HG02588 (cell line): Measurements from ENCODE around the gene SRPRB.
"Not testable (repeated sequence)": the region's sequence is repeated elsewhere in the genome, so short reads cannot be mapped to it uniquely, and the experiment has no call there.

Experiments used
- ATAC-seq: cut with Tn5 transposase; IDR thresholded peaks from one replicate; pipeline ENCODE4 v1.9.1; 2021; ENCODE audit warnings: mild to moderate bottlenecking, moderate library complexity; ENCODE audit not compliant: unreplicated experiment

SRPRB gene

GRCh38 chr3:133777807-133778568, 27.6 kb upstream of the SRPRB start:
- no peak for ATAC-seq

GRCh38 chr3:133779626-133780203, 25.9 kb upstream of the SRPRB start:
- ATAC-seq: no peak

GRCh38 chr3:133780756-133781155, 24.9 kb upstream of the SRPRB start:
- ATAC-seq: not testable (repeated sequence)

DNA sequence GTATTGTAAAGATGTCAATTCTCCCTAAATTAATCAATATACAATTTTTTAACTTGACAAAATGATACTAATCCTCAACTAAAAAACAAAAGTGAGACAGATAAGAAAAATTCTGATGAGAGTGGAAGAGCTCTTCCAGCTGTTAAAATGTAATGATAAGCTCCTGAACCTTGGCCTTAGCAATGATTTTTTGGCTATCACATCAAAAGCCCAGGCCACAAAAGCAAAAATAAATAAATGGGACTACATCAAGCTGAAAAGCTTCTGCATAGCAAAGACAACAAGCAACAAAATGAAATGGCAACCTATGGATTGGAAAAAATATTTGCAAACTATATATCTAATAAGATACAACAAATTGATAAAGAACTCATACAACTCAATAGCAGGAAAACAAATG, 24.0 kb upstream of the SRPRB start:
- ATAC-seq: no peak

- no peak for ATAC-seq
Observed at GRCh38 chr3:133782454-133782853, 23.2 kb upstream of the SRPRB start.

- ATAC-seq: no peak
Observed at GRCh38 chr3:133783762-133784161, 21.9 kb upstream of the SRPRB start.

GRCh38 chr3:133788024-133788423, 17.6 kb upstream of the SRPRB start:
- no peak for ATAC-seq

DNA sequence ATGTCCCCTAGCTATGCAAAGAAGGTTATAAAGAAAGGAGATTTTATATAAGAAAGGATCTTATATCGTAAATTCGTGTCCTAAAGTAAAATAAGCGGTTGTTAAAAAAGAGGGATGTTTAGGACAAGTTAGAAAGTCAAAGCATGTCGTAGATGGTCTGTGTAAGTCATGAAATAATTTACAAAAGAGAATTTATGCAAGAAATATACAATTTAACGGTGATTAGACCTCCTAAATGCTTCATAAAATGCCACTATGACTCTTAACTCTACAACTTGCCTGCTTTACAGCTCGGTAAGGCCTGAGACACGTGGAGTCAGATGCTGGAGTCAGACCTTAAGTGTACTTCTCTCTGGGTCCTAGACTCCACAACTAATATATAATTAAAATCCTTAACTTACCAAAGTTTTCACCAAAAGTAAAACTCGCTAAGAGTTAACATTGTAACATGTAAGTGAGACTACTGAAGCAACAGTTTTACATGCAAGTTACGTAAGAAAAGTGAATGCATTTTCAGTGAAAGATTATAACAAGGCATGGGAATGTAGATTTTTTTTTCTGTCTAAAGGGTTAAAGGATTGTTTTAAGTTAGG, 13.3 kb upstream of the SRPRB start:
- no peak for ATAC-seq

DNA sequence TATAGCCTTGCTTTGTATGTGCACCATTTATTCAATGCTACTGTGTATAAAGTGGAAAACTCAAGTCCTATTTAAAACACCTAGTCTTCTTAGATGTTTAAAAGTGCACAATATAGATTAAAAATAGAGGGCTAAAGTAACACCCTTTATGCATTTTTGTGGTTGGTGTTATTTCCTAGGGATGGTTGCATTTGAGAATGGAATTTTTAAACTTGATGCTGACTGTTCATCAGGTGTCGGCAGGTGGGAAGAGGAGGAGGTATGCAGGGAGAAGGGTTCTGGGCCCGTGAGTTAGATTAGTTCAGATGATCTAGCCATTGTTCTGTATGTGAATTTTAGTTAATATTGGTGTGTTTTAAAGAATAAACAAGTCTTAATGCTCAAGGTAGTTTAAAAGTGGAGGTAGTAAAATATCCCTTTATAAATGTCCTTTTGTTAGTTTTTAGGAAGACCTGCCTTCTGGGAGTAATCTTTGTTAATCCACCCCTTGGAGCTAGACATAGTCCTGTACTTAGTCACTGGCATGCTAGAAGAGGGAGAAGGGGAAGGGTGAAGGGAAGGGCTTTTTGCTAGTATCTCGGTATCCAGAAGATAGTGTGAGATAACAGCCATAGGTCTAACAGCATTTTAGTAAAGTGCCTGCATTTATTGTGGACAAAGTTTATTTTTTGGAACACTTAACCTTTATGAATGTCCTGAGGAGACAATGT, 8.1 kb upstream of the SRPRB start:
- no peak for ATAC-seq

DNA sequence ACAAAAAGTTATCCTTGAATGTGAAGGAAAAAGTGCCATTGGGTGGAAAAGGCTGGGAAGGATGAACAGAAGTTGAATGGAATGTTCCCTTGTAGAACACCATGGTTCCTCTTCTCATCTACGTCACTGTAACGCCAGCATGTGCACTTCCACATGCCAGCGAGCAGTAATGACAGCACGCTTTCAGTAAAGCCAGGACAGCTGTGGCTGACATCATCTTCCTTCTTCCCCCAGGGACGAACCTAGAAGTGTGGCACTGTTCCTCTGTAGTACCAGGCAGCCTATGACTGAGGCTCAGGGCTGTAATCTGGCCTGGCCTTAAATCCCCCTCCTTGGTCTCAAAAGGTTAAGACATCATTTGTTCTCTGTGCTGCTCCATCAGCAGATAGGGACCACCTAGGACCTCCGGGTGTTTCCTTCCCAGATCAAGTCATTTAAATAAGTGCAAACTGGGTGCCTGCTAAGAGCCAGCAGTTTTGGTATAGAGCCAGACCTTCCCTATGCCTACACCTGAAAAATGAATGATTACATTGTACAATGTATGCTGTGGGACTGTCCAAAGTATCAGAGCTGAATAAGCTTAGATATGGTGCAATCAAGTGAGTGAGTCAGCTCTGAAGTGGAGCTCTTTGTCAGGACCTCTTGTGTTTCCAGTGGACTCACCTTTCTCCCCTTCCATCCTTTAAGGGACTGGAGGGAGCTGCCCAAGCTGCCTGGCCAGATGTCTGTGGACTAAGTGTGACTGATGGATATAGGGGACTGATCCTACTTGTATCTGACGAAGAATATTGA, 5.6 kb upstream of the SRPRB start:
- no peak for ATAC-seq

- no peak for ATAC-seq
Observed at GRCh38 chr3:133803469-133803868, 2.1 kb upstream of the SRPRB start.

DNA sequence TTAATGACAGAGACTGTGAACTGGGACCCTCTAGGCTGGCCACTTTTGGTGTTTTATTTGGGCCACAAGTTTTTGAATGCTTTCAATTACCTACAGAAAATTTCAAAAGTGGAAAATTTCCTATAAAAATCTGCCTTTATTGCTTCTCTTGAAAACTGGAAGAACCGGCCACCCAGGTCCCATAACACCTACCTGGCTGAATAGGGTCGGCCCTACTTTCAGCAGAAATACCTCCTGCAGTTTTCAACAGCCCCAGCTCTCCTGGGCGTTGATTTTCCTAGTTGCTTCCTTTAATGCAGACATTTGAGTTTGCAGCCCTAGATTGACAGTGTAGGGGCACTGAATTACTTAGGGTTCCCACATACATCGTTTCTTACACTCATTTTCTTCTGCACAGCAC, 719 bp upstream of the SRPRB start:
- no peak for ATAC-seq

- no peak for ATAC-seq
Observed at GRCh38 chr3:133805384-133805701, 272 bp upstream of the SRPRB start.

GRCh38 chr3:133812872-133813271, 7.3 kb downstream of the SRPRB start:
- no peak for ATAC-seq

DNA sequence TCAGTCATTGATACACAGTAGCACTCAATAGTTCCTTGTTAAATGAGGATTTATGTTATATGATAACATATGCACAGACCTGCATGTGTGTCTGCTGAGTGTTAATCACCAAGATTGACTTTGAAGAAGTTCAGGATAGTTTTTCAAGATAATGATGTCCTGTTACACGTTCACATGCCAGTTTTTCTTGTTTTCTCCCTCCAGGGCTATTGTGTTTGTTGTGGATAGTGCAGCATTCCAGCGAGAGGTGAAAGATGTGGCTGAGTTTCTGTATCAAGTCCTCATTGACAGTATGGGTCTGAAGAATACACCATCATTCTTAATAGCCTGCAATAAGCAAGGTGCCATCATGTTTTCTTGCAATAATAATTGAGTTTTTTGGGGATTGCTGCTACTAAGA, 9.8 kb downstream of the SRPRB start:
- no peak for ATAC-seq

- ATAC-seq: no peak
Observed at GRCh38 chr3:133820129-133820528, 14.5 kb downstream of the SRPRB start.

- no peak for ATAC-seq
Observed at GRCh38 chr3:133820889-133821675, 15.5 kb downstream of the SRPRB start.

DNA sequence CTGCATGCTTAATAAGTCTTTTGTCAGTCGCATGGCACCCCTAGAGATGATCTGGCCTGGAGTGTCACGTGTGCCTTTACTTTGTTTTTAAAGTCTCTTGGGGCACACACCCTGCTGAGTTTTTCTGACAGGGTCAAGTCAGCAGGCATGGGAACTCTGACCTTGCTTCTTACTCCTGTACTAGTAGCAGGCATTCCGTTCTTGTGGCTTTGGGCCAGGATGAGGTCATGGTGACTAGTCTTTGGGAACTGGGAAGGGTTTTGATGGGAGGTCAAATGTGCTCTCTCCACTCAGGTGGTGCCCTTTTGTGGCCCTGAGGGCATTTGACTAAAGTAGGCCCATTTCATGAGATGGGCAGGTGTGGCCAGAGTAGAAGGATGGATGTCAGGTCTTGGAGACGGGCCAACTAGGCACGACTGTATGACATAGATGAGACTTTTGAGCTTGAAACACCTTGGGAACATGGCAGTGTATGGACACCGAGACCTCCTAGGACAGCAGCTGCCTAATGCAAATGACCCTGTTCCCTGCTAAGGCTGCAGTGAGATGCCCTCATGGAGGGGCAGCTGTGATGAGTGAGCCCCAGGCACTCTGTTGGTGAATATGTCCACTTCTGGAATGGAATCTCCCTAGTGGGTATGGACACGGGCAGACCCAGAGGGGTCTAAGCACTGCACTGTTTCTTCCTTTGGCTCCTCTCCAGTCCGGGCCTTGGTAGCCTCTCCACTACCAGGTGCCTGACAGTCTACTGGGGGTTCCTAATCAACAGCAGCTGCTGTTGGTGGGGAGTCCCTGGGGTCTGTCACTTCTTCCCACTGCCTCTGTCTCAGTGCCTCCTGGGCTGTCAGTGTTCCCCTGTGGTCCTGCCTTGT, 16.4 kb downstream of the SRPRB start:
- no peak for ATAC-seq

DNA sequence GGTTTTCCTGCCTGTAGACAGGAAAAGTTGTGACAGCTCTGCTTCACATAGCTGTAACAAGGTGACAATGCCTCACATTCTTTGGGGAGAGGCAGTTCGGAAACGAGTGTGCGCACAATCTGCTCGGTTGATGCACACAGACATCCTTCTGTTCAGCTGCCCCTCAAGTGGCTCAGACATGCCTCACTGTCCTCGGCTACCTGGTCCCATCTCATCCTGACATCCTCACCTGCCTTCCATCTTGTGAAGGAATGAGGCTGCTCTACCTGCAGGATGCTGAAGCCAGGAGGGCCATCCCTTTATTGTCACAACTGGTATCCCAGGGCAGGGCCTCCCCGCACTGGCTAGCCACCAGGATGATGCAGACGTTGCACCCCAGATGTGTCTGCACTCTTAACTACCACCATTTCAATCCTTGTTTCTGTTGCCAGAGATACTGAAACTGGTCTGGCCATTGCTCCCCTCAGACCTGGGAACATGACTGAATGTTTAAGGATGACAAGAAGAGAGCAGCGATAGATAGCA, 19.4 kb downstream of the SRPRB start:
- no peak for ATAC-seq
